ENCODE results near the gene ACVR1. TPM values are rescaled to one million over a fixed set of nuclear protein-coding genes. Genes with fewer than 3 reads are reported as not detected.

The ACVR1 gene
- total RNA-seq, 1 donor from 2014 or later = 66.6 TPM

DNA sequence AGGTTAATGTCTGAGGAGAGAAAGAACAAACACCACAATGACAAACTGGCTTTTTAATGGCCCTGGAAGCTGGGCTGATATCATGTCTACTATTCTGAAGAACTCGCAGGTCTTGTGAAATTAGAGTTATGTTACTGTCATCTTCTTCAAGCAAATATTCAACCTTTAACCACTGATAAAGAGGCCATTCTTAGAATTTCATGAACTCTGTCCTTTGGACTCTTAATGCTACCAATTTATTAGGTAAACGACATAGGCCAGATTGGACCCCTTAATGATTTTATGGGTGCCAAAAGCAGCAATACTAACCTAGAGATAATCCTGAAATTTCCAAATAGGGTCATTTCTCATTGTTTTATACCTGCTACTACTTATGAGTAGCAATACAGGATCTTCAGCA, 138.5 kb downstream of the ACVR1 start:
- no peak overlapping the region for H3K4me3 Mint-ChIP-seq (ENCODE audit: unreplicated experiment)
- H3K9me3 Mint-ChIP-seq (ENCODE audit: unreplicated experiment) = no peaks in the 10 kb centered on the region
- H3K4me1 Mint-ChIP-seq (ENCODE audit: unreplicated experiment) = peaks cover 3% of the 10 kb centered on the region
- peaks cover 65% of the 10 kb centered on the region for H3K36me3 Mint-ChIP-seq (ENCODE audit: unreplicated experiment)
- no peaks in the 10 kb centered on the region for H3K27me3 Mint-ChIP-seq (ENCODE audit: unreplicated experiment)
- TF ChIP-seq, protein P1, sequence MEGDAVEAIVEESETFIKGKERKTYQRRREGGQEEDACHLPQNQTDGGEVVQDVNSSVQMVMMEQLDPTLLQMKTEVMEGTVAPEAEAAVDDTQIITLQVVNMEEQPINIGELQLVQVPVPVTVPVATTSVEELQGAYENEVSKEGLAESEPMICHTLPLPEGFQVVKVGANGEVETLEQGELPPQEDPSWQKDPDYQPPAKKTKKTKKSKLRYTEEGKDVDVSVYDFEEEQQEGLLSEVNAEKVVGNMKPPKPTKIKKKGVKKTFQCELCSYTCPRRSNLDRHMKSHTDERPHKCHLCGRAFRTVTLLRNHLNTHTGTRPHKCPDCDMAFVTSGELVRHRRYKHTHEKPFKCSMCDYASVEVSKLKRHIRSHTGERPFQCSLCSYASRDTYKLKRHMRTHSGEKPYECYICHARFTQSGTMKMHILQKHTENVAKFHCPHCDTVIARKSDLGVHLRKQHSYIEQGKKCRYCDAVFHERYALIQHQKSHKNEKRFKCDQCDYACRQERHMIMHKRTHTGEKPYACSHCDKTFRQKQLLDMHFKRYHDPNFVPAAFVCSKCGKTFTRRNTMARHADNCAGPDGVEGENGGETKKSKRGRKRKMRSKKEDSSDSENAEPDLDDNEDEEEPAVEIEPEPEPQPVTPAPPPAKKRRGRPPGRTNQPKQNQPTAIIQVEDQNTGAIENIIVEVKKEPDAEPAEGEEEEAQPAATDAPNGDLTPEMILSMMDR (IDR thresholded peaks at IDR 0.05) = no peak
- DNase-seq (ENCODE audit: extremely low spot score, unreplicated experiment) = no peak
- H3K27ac Mint-ChIP-seq (ENCODE audit: unreplicated experiment) = no peak overlapping the region

DNA sequence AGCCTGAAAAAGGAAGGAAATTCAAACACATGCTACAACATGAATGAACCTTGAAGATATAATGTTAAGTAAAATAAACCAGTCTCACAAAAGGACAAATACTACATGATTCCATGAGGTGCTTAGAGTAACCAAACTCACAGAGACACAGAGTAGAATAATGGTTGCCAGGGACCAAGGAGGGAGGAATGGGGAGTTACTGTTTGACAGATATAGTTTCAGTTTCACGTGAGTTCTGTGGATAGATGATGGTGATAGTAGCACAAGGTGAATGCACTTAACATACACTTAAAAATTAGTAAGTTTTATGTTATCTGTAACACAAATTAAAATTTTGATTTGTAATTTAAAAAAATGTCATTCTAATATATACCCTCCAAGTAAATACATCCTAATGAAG, 140.6 kb downstream of the ACVR1 start:
- no peak overlapping the region for H3K27ac Mint-ChIP-seq (ENCODE audit: unreplicated experiment)
- H3K9me3 Mint-ChIP-seq (ENCODE audit: unreplicated experiment) = no peaks in the 10 kb centered on the region
- no peak for DNase-seq (ENCODE audit: extremely low spot score, unreplicated experiment)
- H3K4me1 Mint-ChIP-seq (ENCODE audit: unreplicated experiment) = peaks cover 3% of the 10 kb centered on the region
- TF ChIP-seq, protein P1 (IDR thresholded peaks at IDR 0.05) = no peak
- H3K27me3 Mint-ChIP-seq (ENCODE audit: unreplicated experiment) = no peaks in the 10 kb centered on the region
- peaks cover 63% of the 10 kb centered on the region for H3K36me3 Mint-ChIP-seq (ENCODE audit: unreplicated experiment)
- no peak overlapping the region for H3K4me3 Mint-ChIP-seq (ENCODE audit: unreplicated experiment)

DNA sequence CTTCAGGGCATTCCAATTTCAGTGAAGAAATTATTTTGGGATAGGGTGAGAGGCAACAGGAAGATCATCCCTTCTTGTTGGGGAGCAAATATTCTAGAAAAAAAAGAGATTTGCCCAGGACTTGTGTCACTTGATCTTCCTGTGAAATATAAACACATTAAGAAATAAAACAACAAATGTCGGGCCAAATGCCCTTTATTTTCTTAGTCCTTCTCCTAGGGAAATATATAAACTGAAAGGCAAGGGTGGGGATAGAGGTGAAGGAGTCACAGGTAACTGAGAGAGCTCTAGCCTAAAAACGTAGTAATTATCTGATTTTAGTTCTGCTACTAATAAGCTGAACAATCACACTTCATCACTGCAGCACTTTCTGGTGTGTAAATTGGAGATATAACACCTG, 142.9 kb downstream of the ACVR1 start:
- Mint-ChIP-seq H3K36me3 (ENCODE audit: unreplicated experiment) (peaks cover 72% of the 10 kb centered on the region), H3K4me3 (ENCODE audit: unreplicated experiment) (no peak overlapping the region), H3K4me1 (ENCODE audit: unreplicated experiment) (peaks cover 3% of the 10 kb centered on the region), H3K27me3 (ENCODE audit: unreplicated experiment) (no peaks in the 10 kb centered on the region), H3K27ac (ENCODE audit: unreplicated experiment) (no peak overlapping the region), H3K9me3 (ENCODE audit: unreplicated experiment) (peaks cover 14% of the 10 kb centered on the region)
- no peak for DNase-seq (ENCODE audit: extremely low spot score, unreplicated experiment)
- TF ChIP-seq, protein P1 (IDR thresholded peaks at IDR 0.05) = no peak

DNA sequence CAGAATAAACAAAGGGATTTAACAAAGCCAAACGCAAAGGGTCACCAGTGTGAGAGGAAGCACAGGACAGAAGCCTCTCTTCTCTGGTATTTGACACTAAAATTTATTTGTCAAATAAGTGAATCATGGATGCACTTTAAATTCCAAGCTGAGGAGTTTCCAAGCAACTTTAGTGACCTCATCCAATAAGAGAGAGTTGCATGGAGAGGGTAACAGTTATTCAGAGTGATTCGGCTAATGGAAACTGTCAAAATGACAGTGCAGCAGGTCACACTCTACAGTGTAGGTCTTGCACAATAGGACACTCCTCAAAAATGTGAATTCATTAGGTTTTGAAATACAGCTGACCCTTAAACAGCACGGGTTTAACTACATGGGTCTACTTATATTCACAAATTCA, 143.5 kb downstream of the ACVR1 start:
- Mint-ChIP-seq H3K27me3 (ENCODE audit: unreplicated experiment) (no peaks in the 10 kb centered on the region), H3K9me3 (ENCODE audit: unreplicated experiment) (peaks cover 14% of the 10 kb centered on the region), H3K4me1 (ENCODE audit: unreplicated experiment) (peaks cover 3% of the 10 kb centered on the region), H3K4me3 (ENCODE audit: unreplicated experiment) (no peak overlapping the region), H3K36me3 (ENCODE audit: unreplicated experiment) (peaks cover 72% of the 10 kb centered on the region), H3K27ac (ENCODE audit: unreplicated experiment) (no peak overlapping the region)
- TF ChIP-seq, protein P1 (IDR thresholded peaks at IDR 0.05) = no peak
- DNase-seq (ENCODE audit: extremely low spot score, unreplicated experiment) = no peak

DNA sequence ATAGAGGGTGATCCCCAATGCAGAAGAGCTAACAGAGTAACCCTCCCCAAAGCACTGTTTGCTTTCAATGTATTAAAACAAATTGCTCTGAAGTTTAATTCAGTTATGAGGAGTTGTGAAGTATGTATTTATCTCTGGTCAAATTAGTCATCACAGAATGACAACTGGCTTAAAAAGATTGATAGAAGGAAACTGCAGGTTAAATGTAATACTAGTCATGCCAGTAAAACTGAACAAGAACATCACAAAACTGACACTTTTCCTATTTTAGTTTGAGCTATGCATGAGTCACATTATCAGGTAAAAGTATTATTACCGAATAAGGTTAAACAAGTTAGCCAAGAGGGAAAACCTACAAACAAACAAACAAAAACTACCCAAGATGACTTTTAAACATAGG, 148.4 kb downstream of the ACVR1 start:
- Mint-ChIP-seq H3K9me3 (ENCODE audit: unreplicated experiment) (peaks cover 35% of the 10 kb centered on the region), H3K27me3 (ENCODE audit: unreplicated experiment) (no peaks in the 10 kb centered on the region), H3K27ac (ENCODE audit: unreplicated experiment) (no peak overlapping the region), H3K36me3 (ENCODE audit: unreplicated experiment) (peaks cover 58% of the 10 kb centered on the region), H3K4me3 (ENCODE audit: unreplicated experiment) (no peak overlapping the region), H3K4me1 (ENCODE audit: unreplicated experiment) (peaks cover 19% of the 10 kb centered on the region)
- TF ChIP-seq, protein P1 (IDR thresholded peaks at IDR 0.05) = no peak
- no peak for DNase-seq (ENCODE audit: extremely low spot score, unreplicated experiment)

Data from osteocyte (in vitro differentiated cells).